ENCODE results near the gene YPEL3. TPM values are rescaled to one million over a fixed set of nuclear protein-coding genes. Genes with fewer than 3 reads are reported as not detected.
"Not testable (repeated sequence)": the region's sequence is repeated elsewhere in the genome, so short reads cannot be mapped to it uniquely, and the experiment has no call there.

YPEL3 gene
- total RNA-seq, 1 donor from 2014 or later: 6.8 TPM

- H3K4me2 ChIP-seq: no peak overlapping the region
- no peaks in the 10 kb centered on the region for H3K36me3 ChIP-seq
- H3K9me3 Mint-ChIP-seq: no peaks in the 10 kb centered on the region
- H3K4me1 ChIP-seq: peaks cover 4% of the 10 kb centered on the region
- no peaks in the 10 kb centered on the region for H3K9me3 ChIP-seq (ENCODE audit: low read depth)
- H3K79me2 ChIP-seq (ENCODE audit: low read depth): no peaks in the 10 kb centered on the region
- peaks cover 10% of the 10 kb centered on the region for H3K4me1 Mint-ChIP-seq
- no peak overlapping the region for H3K27ac Mint-ChIP-seq
- no peak overlapping the region for H2AFZ ChIP-seq (replicated peaks)
- no peaks in the 10 kb centered on the region for H3K27me3 ChIP-seq
- H3K27me3 Mint-ChIP-seq (ENCODE audit: insufficient read depth, low read depth): peaks cover 3% of the 10 kb centered on the region
- TF ChIP-seq EZH2phosphoT487 (IDR thresholded peaks at IDR 0.05) (no peak), EZH2 (IDR thresholded peaks at IDR 0.05) (no peak), CTCF (IDR thresholded peaks at IDR 0.05) (no peak)
- H3K36me3 Mint-ChIP-seq: peaks cover 12% of the 10 kb centered on the region
- no peak overlapping the region for H3K4me3 Mint-ChIP-seq
- H4K20me1 ChIP-seq (ENCODE audit: low read depth): peaks cover 8% of the 10 kb centered on the region
- no peak overlapping the region for H3K27ac ChIP-seq
- peaks cover 23% of the 10 kb centered on the region for H3F3A ChIP-seq (ENCODE audit: low read depth)
- no peak overlapping the region for H3K9ac ChIP-seq
- no peak overlapping the region for H3K4me3 ChIP-seq
- no peak for DNase-seq (ENCODE audit: low spot score)
These were observed 21.8 kb upstream of the YPEL3 start for GRCh38 chr16:30117768-30118167.

- Histone ChIP-seq H3K79me2 (ENCODE audit: low read depth) (no peaks in the 10 kb centered on the region), H3K4me2 (no peak overlapping the region), H4K20me1 (ENCODE audit: low read depth) (peaks cover 20% of the 10 kb centered on the region), H3K27ac (no peak overlapping the region), H3K4me3 (no peak overlapping the region), H2AFZ (replicated peaks) (no peak overlapping the region), H3F3A (ENCODE audit: low read depth) (peaks cover 24% of the 10 kb centered on the region), H3K4me1 (no peaks in the 10 kb centered on the region), H3K27me3 (no peaks in the 10 kb centered on the region), H3K9ac (no peak overlapping the region), H3K9me3 (ENCODE audit: low read depth) (no peaks in the 10 kb centered on the region), H3K36me3 (no peaks in the 10 kb centered on the region)
- H3K9me3 Mint-ChIP-seq: no peaks in the 10 kb centered on the region
- no peak for DNase-seq (ENCODE audit: low spot score)
- H3K27me3 Mint-ChIP-seq (ENCODE audit: insufficient read depth, low read depth): peaks cover 3% of the 10 kb centered on the region
- H3K4me1 Mint-ChIP-seq: peaks cover 4% of the 10 kb centered on the region
- H3K27ac Mint-ChIP-seq: no peak overlapping the region
- no peak overlapping the region for H3K4me3 Mint-ChIP-seq
- peaks cover 13% of the 10 kb centered on the region for H3K36me3 Mint-ChIP-seq
- TF ChIP-seq EZH2phosphoT487 (IDR thresholded peaks at IDR 0.05) (no peak), CTCF (IDR thresholded peaks at IDR 0.05) (no peak), EZH2 (IDR thresholded peaks at IDR 0.05) (no peak)
These were observed 20.5 kb upstream of the YPEL3 start for GRCh38 chr16:30116291-30117207.

GRCh38 chr16:30115238-30115637 lies 19.2 kb upstream of the YPEL3 start:
- Histone ChIP-seq H3K9ac (no peak overlapping the region), H3K36me3 (no peaks in the 10 kb centered on the region), H3K4me3 (no peak overlapping the region), H3F3A (ENCODE audit: low read depth) (peaks cover 29% of the 10 kb centered on the region), H3K79me2 (ENCODE audit: low read depth) (no peaks in the 10 kb centered on the region), H3K4me2 (no peak overlapping the region), H3K27ac (no peak overlapping the region), H2AFZ (replicated peaks) (no peak overlapping the region), H3K4me1 (no peaks in the 10 kb centered on the region), H4K20me1 (ENCODE audit: low read depth) (peaks cover 29% of the 10 kb centered on the region), H3K9me3 (ENCODE audit: low read depth) (no peaks in the 10 kb centered on the region), H3K27me3 (no peaks in the 10 kb centered on the region)
- Mint-ChIP-seq H3K9me3 (no peaks in the 10 kb centered on the region), H3K36me3 (peaks cover 11% of the 10 kb centered on the region), H3K27me3 (ENCODE audit: insufficient read depth, low read depth) (peaks cover 6% of the 10 kb centered on the region), H3K4me3 (no peak overlapping the region), H3K27ac (no peak overlapping the region), H3K4me1 (peaks cover 5% of the 10 kb centered on the region)
- no peak for DNase-seq (ENCODE audit: low spot score)
- TF ChIP-seq CTCF (IDR thresholded peaks at IDR 0.05) (no peak), EZH2 (IDR thresholded peaks at IDR 0.05) (no peak)

GRCh38 chr16:30114833-30115232 lies 18.8 kb upstream of the YPEL3 start:
- H3F3A ChIP-seq (ENCODE audit: low read depth): peaks cover 33% of the 10 kb centered on the region
- not testable (repeated sequence) for H3K9me3 Mint-ChIP-seq; H3K27me3 Mint-ChIP-seq (ENCODE audit: insufficient read depth, low read depth); H3K4me1 ChIP-seq; H3K36me3 ChIP-seq; H3K9ac ChIP-seq; H3K27ac ChIP-seq; H3K27ac Mint-ChIP-seq; H3K4me2 ChIP-seq; H3K27me3 ChIP-seq; H3K79me2 ChIP-seq (ENCODE audit: low read depth); H3K4me3 Mint-ChIP-seq; H2AFZ ChIP-seq (replicated peaks); H3K4me1 Mint-ChIP-seq; DNase-seq (ENCODE audit: low spot score); H3K4me3 ChIP-seq; H3K9me3 ChIP-seq (ENCODE audit: low read depth)
- H4K20me1 ChIP-seq (ENCODE audit: low read depth): peaks cover 33% of the 10 kb centered on the region
- peaks cover 11% of the 10 kb centered on the region for H3K36me3 Mint-ChIP-seq

Data from neural progenitor cell (in vitro differentiated cells).